Body of pancreas (tissue), 4 donors: ENCODE results near the gene TMPRSS11B. TPM values are rescaled to one million over a fixed set of nuclear protein-coding genes. Genes with fewer than 3 reads are reported as not detected.
"Not testable (repeated sequence)": the region's sequence is repeated elsewhere in the genome, so short reads cannot be mapped to it uniquely, and the experiment has no call there.

ENCODE experiments used
- ATAC-seq: fragments of 150-250 bp; one replicate; pipeline ENCODE4 v1.9.1; 2016
- DNase-seq, 4 donors: peaks; one replicate each; pipeline ENCODE4 v3.0.0-alpha.2; 2019
- H3K27ac ChIP-seq, 4 donors: fragments of 200-600 bp; sonication (generic); 1 replicate in 3 of 4; 2 replicates in 1 of 4; pipeline versions ENCODE4 v1.5.1 to v1.6.1; 2016 to 2019; ENCODE audit warnings: mild to moderate bottlenecking in 1 of 4, mixed read lengths in 1 of 4, moderate library complexity in 1 of 4
- H3K27me3 ChIP-seq, 2 donors: fragments of 200-600 bp; sonication (generic); one replicate each; pipeline ENCODE4 v1.6.0; 2016; ENCODE audit warnings: mild to moderate bottlenecking in 1 of 2
- H3K36me3 ChIP-seq, 2 donors: fragments of 200-600 bp; sonication (generic); replicated peaks in 1 of 2; 2 replicates each; pipeline ENCODE4 v1.5.1; 2016; ENCODE audit warnings: low read depth in 2 of 2; ENCODE audit not compliant: insufficient read depth in 1 of 2
- H3K4me1 ChIP-seq: fragments of 200-600 bp; sonication (generic); one replicate; pipeline ENCODE4 v1.6.0; 2016
- H3K4me3 ChIP-seq, 2 donors: fragments of 200-600 bp; sonication (generic); 1 replicate in 1 of 2; 2 replicates in 1 of 2; pipeline ENCODE4 v1.5.1; 2016 to 2019
- H3K9me3 ChIP-seq, 3 donors: fragments of 200-600 bp; sonication (generic); 1 replicate in 2 of 3; 2 replicates in 1 of 3; pipeline ENCODE4 v1.5.1; 2016
- CTCF ChIP-seq, 7 experiments: fragments of 450-650 bp in 4 of 7; fragments of 200-600 bp in 3 of 7; sonication (generic) in 3 of 7; IDR thresholded peaks; one replicate each; pipeline ENCODE4 v1.5.1; 2016 to 2019; ENCODE audit warnings: antibody characterized with exemption in 7 of 7
- POLR2A ChIP-seq, 3 donors: fragments of 450-650 bp; IDR thresholded peaks; one replicate each; pipeline ENCODE4 v1.6.1; 2016; ENCODE audit warnings: antibody characterized with exemption in 3 of 3, mild to moderate bottlenecking in 2 of 3
- WGBS, 2 donors: methylation state at CpG; one replicate each; pipeline ENCODE4 v1.1.5; 2017; 5-methylcytosine and 5-hydroxymethylcytosine counted together
- intact Hi-C: fragments of 100-400 bp; cut with DNase I; formaldehyde crosslinking; loops from one replicate; pipeline ENCODE4 v1.15.1; 2023
- total RNA-seq, 2 donors: library from RNA; depleted of rRNA; stranded (reverse); fragments of >200 nt; gene quantifications; one replicate each; pipeline ENCODE4 v1.1.0, GENCODE V29; 2016

Gene TMPRSS11B
- total RNA-seq, 2 donors from 2014 or later: not detected

- no peak overlapping the region for H3K4me3 ChIP-seq
- WGBS, 2 donors: 68 to 84% methylated on average over 2 of the region's 2 CpGs
- H3K27ac ChIP-seq: no peak overlapping the region
- no peak for DNase-seq
- TF ChIP-seq POLR2A (IDR thresholded peaks at IDR 0.05) (no peak), CTCF (IDR thresholded peaks at IDR 0.05) (no peak)
- H3K36me3 ChIP-seq: no peaks in the 10 kb centered on the region
- intact Hi-C loops: no loop called here
- H3K4me1 ChIP-seq: no peaks in the 10 kb centered on the region
- no peaks in the 10 kb centered on the region for H3K27me3 ChIP-seq
- ATAC-seq: no peak
- no peaks in the 10 kb centered on the region for H3K9me3 ChIP-seq
Measured at GRCh38 chr4:68283095-68283494, 37.6 kb upstream of the TMPRSS11B start.

- H3K27me3 ChIP-seq, H3K9me3 ChIP-seq, DNase-seq, intact Hi-C loops, H3K4me3 ChIP-seq, H3K27ac ChIP-seq, H3K36me3 ChIP-seq, ATAC-seq, H3K4me1 ChIP-seq: not testable (repeated sequence)
- WGBS, 2 donors: 59 to 60% methylated on average over 10 of the region's 10 CpGs
Measured at GRCh38 chr4:68281796-68282740, 36.6 kb upstream of the TMPRSS11B start.

DNA sequence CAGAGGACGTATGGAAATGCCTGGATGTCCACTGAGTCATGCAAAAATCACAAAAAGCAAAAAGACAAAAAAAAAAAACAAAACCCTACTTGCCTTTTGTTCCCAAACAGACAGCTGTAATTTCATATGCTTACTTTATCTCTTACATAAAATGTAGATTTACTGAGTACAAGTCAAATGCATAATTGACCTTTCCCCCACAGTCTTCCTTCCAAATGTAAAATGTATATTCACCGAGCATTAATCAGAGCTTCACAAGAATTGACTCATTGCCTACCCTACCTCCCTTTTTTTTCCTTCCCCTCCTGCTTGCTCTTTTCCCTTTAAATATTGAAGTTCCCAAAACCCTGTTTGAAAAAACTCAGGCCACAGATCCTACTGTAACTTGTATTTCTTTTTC, 32.5 kb upstream of the TMPRSS11B start:
- ATAC-seq: no peak
- no peaks in the 10 kb centered on the region for H3K36me3 ChIP-seq
- no peaks in the 10 kb centered on the region for H3K27me3 ChIP-seq
- H3K4me1 ChIP-seq: no peaks in the 10 kb centered on the region
- H3K27ac ChIP-seq: no peak overlapping the region
- DNase-seq: no peak
- WGBS, 2 donors: 73 to 80% methylated on average over 2 of the region's 2 CpGs
- H3K4me3 ChIP-seq: no peak overlapping the region
- intact Hi-C loops: no loop called here
- H3K9me3 ChIP-seq: no peaks in the 10 kb centered on the region
- TF ChIP-seq CTCF (IDR thresholded peaks at IDR 0.05) (no peak), POLR2A (IDR thresholded peaks at IDR 0.05) (no peak)

DNA sequence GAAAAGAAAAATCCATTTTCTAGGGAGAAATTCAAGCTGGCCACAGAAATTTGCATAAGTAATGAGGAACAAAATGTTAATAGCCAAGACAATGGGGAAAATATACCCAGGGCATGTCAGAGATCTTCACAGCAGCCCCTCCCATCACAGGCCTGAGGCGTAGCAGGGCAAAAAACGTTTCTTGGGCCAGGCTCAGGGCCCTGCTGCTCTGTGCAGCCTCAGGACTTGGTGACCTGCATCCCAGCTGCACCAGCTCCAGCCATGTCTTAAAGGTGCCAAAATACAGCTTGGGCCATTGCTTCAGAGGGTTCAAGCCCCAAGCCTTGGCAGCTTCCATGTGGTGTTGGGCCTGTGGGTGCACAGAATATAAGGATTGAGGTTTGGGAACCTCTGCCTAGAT, 32.1 kb upstream of the TMPRSS11B start:
- Histone ChIP-seq H3K4me3 (no peak overlapping the region), H3K9me3 (no peaks in the 10 kb centered on the region), H3K36me3 (no peaks in the 10 kb centered on the region), H3K27me3 (no peaks in the 10 kb centered on the region), H3K4me1 (no peaks in the 10 kb centered on the region), H3K27ac (no peak overlapping the region)
- intact Hi-C loops: no loop called here
- WGBS, 2 donors: 53 to 72% methylated on average over 2 of the region's 2 CpGs
- DNase-seq: no peak
- no peak for ATAC-seq
- no peak for TF ChIP-seq CTCF (IDR thresholded peaks at IDR 0.05)
- TF ChIP-seq POLR2A (IDR thresholded peaks at IDR 0.05): no peak

DNA sequence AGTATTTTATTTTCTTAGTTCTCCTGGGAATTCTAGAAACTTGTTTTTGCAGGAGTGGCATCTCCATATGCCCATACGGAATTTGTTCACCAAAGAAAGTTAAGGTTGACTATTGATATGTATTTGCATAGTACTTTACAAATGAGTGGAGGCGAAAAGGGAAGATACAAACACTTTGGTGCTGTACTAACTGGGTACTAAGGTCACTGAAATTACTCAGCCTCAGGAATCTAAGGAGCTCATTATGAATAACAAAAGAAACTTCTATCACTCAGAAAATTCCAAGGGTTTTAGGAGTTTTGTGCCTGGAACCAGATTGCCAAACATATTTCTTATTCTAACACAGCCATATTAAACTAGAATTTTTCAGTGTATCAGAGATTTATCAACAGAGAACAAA, 27.4 kb upstream of the TMPRSS11B start:
- no peak overlapping the region for H3K27ac ChIP-seq
- TF ChIP-seq CTCF (IDR thresholded peaks at IDR 0.05) (no peak), POLR2A (IDR thresholded peaks at IDR 0.05) (no peak)
- no peaks in the 10 kb centered on the region for H3K4me1 ChIP-seq
- no peaks in the 10 kb centered on the region for H3K36me3 ChIP-seq
- H3K9me3 ChIP-seq: no peaks in the 10 kb centered on the region
- no peak overlapping the region for H3K4me3 ChIP-seq
- no peaks in the 10 kb centered on the region for H3K27me3 ChIP-seq
- intact Hi-C loops: loop anchor here (5.0 kb wide), 1 partner anchor 104 kb away; no protein-coding TSS in a partner anchor
- ATAC-seq (no peak), DNase-seq (no peak)
- WGBS, 2 donors: 42 to 64% methylated on average over 2 of the region's 2 CpGs
